ENCODE measurements around the gene EMX1. TPM values are rescaled to one million over a fixed set of nuclear protein-coding genes. Genes with fewer than 3 reads are reported as not detected.

The EMX1 gene
- total and polyA plus RNA-seq, 2 of the 13 experiments (the other 11 are each of a cell fraction or from before 2014, with no cell fraction given) = 0.62 to 4.9 TPM

- Histone ChIP-seq H3K4me1 (ENCODE audit: insufficient read depth, low read length) (peaks cover 16% of the 10 kb centered on the region), H3K4me2 (ENCODE audit: low read depth, low read length) (no peak overlapping the region), H3K36me3 (replicated peaks in 1 of 2; ENCODE audit: control insufficient read depth in 1 of 2, insufficient read depth in 2 of 2, low read length in 2 of 2) (no peaks in the 10 kb centered on the region; a peak in 1 of 5 replicates), H3K27ac (ENCODE audit: extremely low read length, insufficient read depth, low read length) (no peak overlapping the region), H3K79me2 (ENCODE audit: insufficient read depth, low read length) (no peaks in the 10 kb centered on the region), H3K27me3 (ENCODE audit: control insufficient read depth in 1 of 2, insufficient read depth in 2 of 2, low read length in 2 of 2) (no peaks in the 10 kb centered on the region), H3K9me3 (ENCODE audit: low read length) (no peaks in the 10 kb centered on the region), H3K4me3 (replicated peaks in 1 of 3; ENCODE audit: insufficient read depth in 1 of 3, low read depth in 2 of 3, low read length in 3 of 3) (no peak overlapping the region), H3K9ac (ENCODE audit: insufficient read depth, low read depth, low read length) (no peak overlapping the region), H2AFZ (ENCODE audit: low read length) (no peak overlapping the region), H4K20me1 (ENCODE audit: insufficient read depth, low read length) (no peaks in the 10 kb centered on the region)
- ChIA-PET CTCF (ENCODE audit: low intra/inter-chr PET ratio, low total read pairs) (no interaction called here), POLR2A (no interaction called here)
- FAIRE-seq = no peak
- 96% methylated on average over 9 of the region's 9 CpGs for WGBS (ENCODE audit: low lambda C conversion rate)
- intact Hi-C loops (cut with micrococcal nuclease; ENCODE audit: unreplicated experiment) (loop anchor here (5.0 kb wide), 1 partner anchor 834 kb away; no protein-coding TSS in a partner anchor), in situ Hi-C loops (cut with HindIII; ENCODE audit: extremely low pct_ligation_motif_present, low pct_unique_long_range_greater_than_20kb) (no loop called here)
- BruUV-seq (replicated peaks) = no TSS peak
- no peak for DNase-seq (ENCODE audit: low spot score)
- ATAC-seq = no peak
- TF ChIP-seq ZNF670 (CRISPR knock-in tag; IDR thresholded peaks at IDR 0.05; ENCODE audit: borderline replicate concordance) = no peak
- no peak for TF ChIP-seq SMC3 (IDR thresholded peaks at IDR 0.05; ENCODE audit: low read length)
These were observed 29.1 kb downstream of the EMX1 start for GRCh38 chr2:72946466-72946865.

DNA sequence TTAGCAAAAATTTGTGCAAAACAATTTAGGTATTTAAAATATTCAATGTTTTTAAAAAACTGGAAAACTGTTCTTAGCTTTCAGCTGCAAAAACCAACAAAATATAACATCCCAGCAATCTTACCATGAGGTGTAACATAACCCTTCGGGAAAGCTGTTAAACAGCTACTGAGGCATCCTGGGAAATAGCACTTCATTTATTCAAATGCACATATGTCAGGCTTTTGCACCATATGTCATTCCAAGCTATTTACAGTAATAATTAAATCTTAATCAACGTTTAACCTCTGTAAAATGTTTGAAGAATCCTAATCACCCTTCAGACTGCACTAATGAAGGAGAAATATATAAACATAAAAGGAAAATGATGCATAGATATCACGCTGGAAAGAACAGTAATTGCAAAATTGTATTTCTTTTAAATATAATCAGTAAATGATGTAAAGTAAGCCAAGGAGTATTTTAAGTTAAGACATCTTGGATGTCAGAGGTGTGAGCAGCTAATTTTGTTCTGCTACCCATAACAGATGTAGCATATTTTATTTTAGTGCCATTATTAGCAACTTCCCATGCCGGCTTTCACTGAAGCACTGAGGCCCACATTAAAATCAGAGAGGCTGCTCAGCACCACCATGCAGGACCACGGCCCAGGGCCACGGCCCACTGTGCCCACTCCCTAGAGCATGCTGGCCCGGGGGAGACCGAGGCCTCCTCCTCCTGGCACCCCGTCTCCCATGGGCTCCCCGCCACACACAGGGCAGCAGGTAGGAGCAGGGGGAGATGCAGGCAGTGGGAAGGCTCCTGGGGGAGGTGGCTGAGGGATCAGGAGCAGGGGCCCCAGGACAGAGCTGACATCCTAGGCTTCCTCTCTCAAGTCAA lies 30.9 kb downstream of the EMX1 start:
- DNase-seq (ENCODE audit: low spot score) (no peak), FAIRE-seq (no peak), ATAC-seq (no peak)
- H3K79me2 ChIP-seq (ENCODE audit: insufficient read depth, low read length) = no peaks in the 10 kb centered on the region
- POLR2A ChIA-PET = no interaction called here
- no peak overlapping the region for H2AFZ ChIP-seq (ENCODE audit: low read length)
- H3K4me3 ChIP-seq (replicated peaks in 1 of 3; ENCODE audit: insufficient read depth in 1 of 3, low read depth in 2 of 3, low read length in 3 of 3) = no peak overlapping the region
- H3K27ac ChIP-seq (ENCODE audit: extremely low read length, insufficient read depth, low read length) = no peak overlapping the region
- no peaks in the 10 kb centered on the region for H3K9me3 ChIP-seq (ENCODE audit: low read length)
- no peaks in the 10 kb centered on the region for H3K27me3 ChIP-seq (ENCODE audit: control insufficient read depth in 1 of 2, insufficient read depth in 2 of 2, low read length in 2 of 2)
- no peaks in the 10 kb centered on the region for H3K36me3 ChIP-seq (replicated peaks in 1 of 2; ENCODE audit: control insufficient read depth in 1 of 2, insufficient read depth in 2 of 2, low read length in 2 of 2)
- H3K4me1 ChIP-seq (ENCODE audit: insufficient read depth, low read length) = peaks cover 12% of the 10 kb centered on the region
- no TSS peak for BruUV-seq (replicated peaks)
- 97% methylated on average over 8 of the region's 10 CpGs for WGBS (ENCODE audit: low lambda C conversion rate)
- TF ChIP-seq SATB2 (CRISPR knock-in tag; IDR thresholded peaks at IDR 0.05) (no peak), ZNF546 (CRISPR knock-in tag; conservative IDR thresholded peaks at IDR 0.05) (no peak), SRSF9 (IDR thresholded peaks at IDR 0.05; ENCODE audit: borderline replicate concordance, insufficient read depth, low read depth, low read length, poor library complexity, severe bottlenecking) (no peak), HOXA9 (CRISPR knock-in tag; IDR thresholded peaks at IDR 0.05; ENCODE audit: borderline replicate concordance) (no peak), ZNF136 (CRISPR knock-in tag; IDR thresholded peaks at IDR 0.05; ENCODE audit: low read depth) (no peak)
- CTCF ChIA-PET (ENCODE audit: low intra/inter-chr PET ratio, low total read pairs) = no interaction called here
- in situ Hi-C loops (cut with HindIII; ENCODE audit: extremely low pct_ligation_motif_present, low pct_unique_long_range_greater_than_20kb) = no loop called here
- intact Hi-C loops (cut with micrococcal nuclease; ENCODE audit: unreplicated experiment) = loop anchor here (5.0 kb wide), 1 partner anchor 836 kb away; no protein-coding TSS in a partner anchor
- no peak overlapping the region for H3K9ac ChIP-seq (ENCODE audit: insufficient read depth, low read depth, low read length)
- H3K4me2 ChIP-seq (ENCODE audit: low read depth, low read length) = no peak overlapping the region
- no peaks in the 10 kb centered on the region for H4K20me1 ChIP-seq (ENCODE audit: insufficient read depth, low read length)

All from HepG2 (cell line).